ENCODE results near the gene TTLL11.

GRCh38 chr9:122119166-122119521, 26.0 kb upstream of the TTLL11 start:
- TF ChIP-seq CTCF (IDR thresholded peaks at IDR 0.05) = no peak
- no peak for TF ChIP-seq POLR2A (IDR thresholded peaks at IDR 0.05)

All from transverse colon (tissue), 3 donors.